Activated naive CD8-positive, alpha-beta T cell treated with anti-CD3 and anti-CD28 coated beads for 36 hours (primary cell): ENCODE data around the gene GYS1. TPM values are rescaled to one million over a fixed set of nuclear protein-coding genes. Genes with fewer than 3 reads are reported as not detected.

Experiments used
- DNase-seq: peaks from one replicate; pipeline ENCODE4 v3.0.0; 2021
- H3K27ac Mint-ChIP-seq: one replicate; pipeline ENCODE4 v1.8.0; 2022; ENCODE audit warnings: mild to moderate bottlenecking, moderate library complexity, mixed read lengths
- H3K27me3 Mint-ChIP-seq: one replicate; pipeline ENCODE4 v1.8.0; 2022; ENCODE audit warnings: mild to moderate bottlenecking, mixed read lengths
- H3K36me3 Mint-ChIP-seq: one replicate; pipeline ENCODE4 v1.8.0; 2021; ENCODE audit warnings: mild to moderate bottlenecking, mixed read lengths
- H3K4me1 Mint-ChIP-seq: one replicate; pipeline ENCODE4 v1.8.0; 2021; ENCODE audit warnings: mixed read lengths
- H3K4me3 Mint-ChIP-seq: one replicate; pipeline ENCODE4 v1.8.0; 2022; ENCODE audit warnings: mild to moderate bottlenecking, moderate library complexity, mixed read lengths
- H3K9me3 Mint-ChIP-seq: one replicate; pipeline ENCODE4 v1.8.0; 2022; ENCODE audit warnings: mixed read lengths
- total RNA-seq, 2 experiments: library from RNA; stranded (reverse); gene quantifications; one replicate each; pipeline ENCODE4 v1.2.3, GENCODE V29; 2021

Gene GYS1
- total RNA-seq, 2 experiments from 2014 or later = 48.9 to 57.6 TPM

DNA sequence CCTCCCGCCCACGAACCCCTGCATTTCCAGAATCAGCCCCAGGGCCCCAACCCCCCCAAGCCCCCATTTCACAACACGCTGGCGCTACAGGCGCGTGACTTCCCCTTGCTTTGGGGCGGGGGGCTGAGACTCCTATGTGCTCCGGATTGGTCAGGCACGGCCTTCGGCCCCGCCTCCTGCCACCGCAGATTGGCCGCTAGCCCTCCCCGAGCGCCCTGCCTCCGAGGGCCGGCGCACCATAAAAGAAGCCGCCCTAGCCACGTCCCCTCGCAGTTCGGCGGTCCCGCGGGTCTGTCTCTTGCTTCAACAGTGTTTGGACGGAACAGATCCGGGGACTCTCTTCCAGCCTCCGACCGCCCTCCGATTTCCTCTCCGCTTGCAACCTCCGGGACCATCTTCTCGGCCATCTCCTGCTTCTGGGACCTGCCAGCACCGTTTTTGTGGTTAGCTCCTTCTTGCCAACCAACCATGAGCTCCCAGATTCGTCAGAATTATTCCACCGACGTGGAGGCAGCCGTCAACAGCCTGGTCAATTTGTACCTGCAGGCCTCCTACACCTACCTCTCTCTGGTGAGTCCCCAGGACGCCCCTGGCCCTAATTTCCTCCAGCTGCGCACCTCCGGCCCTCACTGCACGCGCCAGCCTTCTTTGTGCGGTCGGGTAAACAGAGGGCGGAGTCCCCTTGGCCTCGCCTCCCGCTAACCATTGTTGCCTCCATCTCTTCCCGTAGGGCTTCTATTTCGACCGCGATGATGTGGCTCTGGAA lies 27.9 kb downstream of the GYS1 start, which contains the start of gene FTL:
TSS of gene FTL (plus strand) at position 270 of the 766 bp plus-strand sequence. CDS start at position 469, 199 bp downstream.
- Mint-ChIP-seq H3K9me3 (peaks cover 3% of the 10 kb centered on the region), H3K4me1 (peaks cover 47% of the 10 kb centered on the region), H3K27me3 (peaks cover 4% of the 10 kb centered on the region), H3K4me3 (peak within 1 kb of the TSS; percentile 99), H3K36me3 (peaks cover 38% of the 10 kb centered on the region), H3K27ac (peak within 1 kb of the TSS; percentile 97)
- peak; percentile 96 for DNase-seq

- peak overlapping the region; percentile 97 for H3K27ac Mint-ChIP-seq
- DNase-seq = peak; percentile 10
- peaks cover 3% of the 10 kb centered on the region for H3K9me3 Mint-ChIP-seq
- H3K4me3 Mint-ChIP-seq = peak overlapping the region; percentile 99
- H3K4me1 Mint-ChIP-seq = peaks cover 49% of the 10 kb centered on the region
- H3K27me3 Mint-ChIP-seq = peaks cover 4% of the 10 kb centered on the region
- peaks cover 40% of the 10 kb centered on the region for H3K36me3 Mint-ChIP-seq
Measured at GRCh38 chr19:48964205-48965039, 28.7 kb downstream of the GYS1 start.

DNA sequence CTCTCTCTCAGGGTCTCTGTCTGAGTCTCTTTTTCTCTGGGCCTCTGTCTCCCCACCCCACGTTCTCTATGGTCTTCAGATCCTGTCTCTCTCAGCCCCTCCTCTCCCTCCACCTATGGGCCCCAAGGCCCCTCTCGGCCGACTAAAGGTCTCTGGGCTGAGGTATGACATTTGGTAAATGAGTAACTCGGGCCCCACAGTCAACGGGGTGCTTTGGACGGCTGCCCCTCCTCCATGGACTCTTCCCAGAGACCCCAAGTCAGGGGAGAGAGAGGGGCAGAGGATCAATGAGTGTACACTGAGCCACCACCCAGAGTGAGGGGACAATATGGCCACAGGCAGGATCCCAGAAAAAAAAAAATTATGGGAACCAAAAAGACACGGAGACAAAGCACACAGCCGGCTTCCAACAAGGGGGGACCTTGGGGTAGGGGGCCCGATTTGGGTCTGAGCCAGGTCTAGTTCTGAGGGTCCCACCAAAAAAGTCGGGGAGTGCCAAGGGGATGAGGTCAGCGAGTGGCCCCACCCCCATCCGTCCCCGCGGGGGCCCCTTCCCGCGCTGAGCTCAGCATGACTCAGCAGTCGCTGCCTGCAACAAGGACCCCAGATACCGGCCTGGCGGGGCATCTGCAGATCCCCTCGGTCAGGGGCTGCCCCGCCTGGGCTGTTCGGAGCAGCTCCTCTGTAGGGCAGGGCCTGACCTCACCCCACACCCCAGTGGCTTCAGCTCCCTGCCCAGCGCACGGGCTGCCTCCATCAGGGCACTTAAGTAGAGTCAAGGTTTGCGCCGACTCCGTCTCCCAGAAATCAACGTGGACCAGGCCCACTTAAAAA lies 29.5 kb downstream of the GYS1 start:
- Mint-ChIP-seq H3K36me3 (peaks cover 46% of the 10 kb centered on the region), H3K4me3 (peak overlapping the region; percentile 99), H3K27ac (peak overlapping the region; percentile 97), H3K27me3 (peaks cover 4% of the 10 kb centered on the region), H3K4me1 (peaks cover 51% of the 10 kb centered on the region), H3K9me3 (peaks cover 3% of the 10 kb centered on the region)
- peak; percentile 82 for DNase-seq

- DNase-seq = no peak
- H3K9me3 Mint-ChIP-seq = peaks cover 3% of the 10 kb centered on the region
- H3K27ac Mint-ChIP-seq = peak overlapping the region; percentile 97
- peaks cover 4% of the 10 kb centered on the region for H3K27me3 Mint-ChIP-seq
- peaks cover 52% of the 10 kb centered on the region for H3K36me3 Mint-ChIP-seq
- H3K4me1 Mint-ChIP-seq = peaks cover 53% of the 10 kb centered on the region
- H3K4me3 Mint-ChIP-seq = peak overlapping the region; percentile 99
Measured at GRCh38 chr19:48962849-48963165, 30.3 kb downstream of the GYS1 start.

DNA sequence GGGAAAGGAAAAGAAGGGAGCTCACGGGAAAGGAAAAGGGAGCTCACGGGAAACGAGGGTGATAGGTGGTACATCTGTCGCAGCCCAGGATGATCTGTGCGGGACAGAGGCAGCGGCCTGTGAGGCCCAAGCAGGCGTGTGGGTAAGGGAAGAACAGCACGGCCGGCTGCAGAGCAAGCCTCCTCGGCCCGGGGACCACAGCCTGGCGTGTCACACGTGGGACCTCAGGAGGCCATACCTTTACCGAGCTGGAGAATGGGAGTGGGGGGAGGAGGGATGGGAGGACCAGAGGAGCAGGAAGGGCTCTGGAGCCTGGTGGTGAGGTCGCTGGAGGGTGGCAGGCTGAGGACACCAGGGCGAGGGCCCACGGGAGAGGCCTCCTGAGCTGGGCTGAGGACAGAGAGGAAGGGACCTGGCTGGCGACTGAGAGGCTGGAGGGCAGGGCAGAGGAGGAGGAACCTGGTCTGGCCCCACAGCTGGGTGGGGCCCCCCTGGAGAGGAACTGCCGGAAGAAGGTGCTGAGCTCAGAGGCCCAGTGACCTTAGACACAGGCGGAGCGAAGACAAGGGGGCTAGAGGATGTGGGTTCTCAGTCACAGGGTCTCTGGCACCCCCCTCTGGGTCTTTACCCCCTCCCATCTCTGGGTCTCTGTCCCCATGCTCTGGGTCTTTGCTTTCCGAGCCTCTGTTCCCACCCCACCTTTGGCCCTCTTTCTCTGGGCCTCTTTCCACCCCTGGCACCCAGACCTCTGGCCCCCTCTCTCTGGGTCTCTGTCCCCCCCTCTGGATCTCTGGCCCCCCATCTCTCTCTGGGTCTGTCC lies 30.9 kb downstream of the GYS1 start:
- peak; percentile 59 for DNase-seq
- Mint-ChIP-seq H3K4me1 (peaks cover 53% of the 10 kb centered on the region), H3K4me3 (peak overlapping the region; percentile 99), H3K27me3 (peaks cover 4% of the 10 kb centered on the region), H3K36me3 (peaks cover 51% of the 10 kb centered on the region), H3K27ac (peak overlapping the region; percentile 97), H3K9me3 (peaks cover 3% of the 10 kb centered on the region)

DNA sequence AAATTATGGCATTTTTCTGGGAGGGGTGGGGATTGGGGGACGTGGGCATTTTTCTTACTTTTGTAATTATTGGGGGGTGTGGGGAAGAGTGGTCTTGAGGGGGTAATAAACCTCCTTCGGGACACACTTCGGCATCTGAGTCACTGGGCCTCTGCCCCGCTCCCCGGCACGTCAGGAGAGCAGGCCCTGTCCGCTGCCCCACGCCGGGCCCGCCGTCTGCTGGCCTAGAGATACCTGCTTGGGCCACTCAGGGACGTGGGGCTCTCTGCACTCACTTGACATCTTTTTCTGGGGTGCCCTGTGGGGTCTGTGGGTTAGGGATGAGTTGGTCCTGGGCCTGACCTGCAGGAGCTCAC lies 31.5 kb downstream of the GYS1 start:
- peaks cover 50% of the 10 kb centered on the region for H3K36me3 Mint-ChIP-seq

GRCh38 chr19:48961051-48961649 lies 32.0 kb downstream of the GYS1 start:
- H3K4me1 Mint-ChIP-seq = peaks cover 50% of the 10 kb centered on the region
- peak overlapping the region; percentile 38 for H3K27ac Mint-ChIP-seq
- H3K9me3 Mint-ChIP-seq = no peaks in the 10 kb centered on the region
- peaks cover 49% of the 10 kb centered on the region for H3K36me3 Mint-ChIP-seq
- no peak overlapping the region for H3K4me3 Mint-ChIP-seq
- H3K27me3 Mint-ChIP-seq = peaks cover 4% of the 10 kb centered on the region
- peak; percentile 8 for DNase-seq

More for the DNA sequence above, 31.5 kb downstream of the GYS1 start:
- H3K27me3 Mint-ChIP-seq = peaks cover 4% of the 10 kb centered on the region
- H3K4me1 Mint-ChIP-seq = peaks cover 52% of the 10 kb centered on the region
- DNase-seq = no peak
- H3K4me3 Mint-ChIP-seq = peak overlapping the region; percentile 99
- peaks cover 3% of the 10 kb centered on the region for H3K9me3 Mint-ChIP-seq
- peak overlapping the region; percentile 97 for H3K27ac Mint-ChIP-seq

- H3K27me3 Mint-ChIP-seq = no peaks in the 10 kb centered on the region
- H3K9me3 Mint-ChIP-seq = no peaks in the 10 kb centered on the region
- peaks cover 54% of the 10 kb centered on the region for H3K4me1 Mint-ChIP-seq
- peak; percentile 17 for DNase-seq
- H3K36me3 Mint-ChIP-seq = peaks cover 44% of the 10 kb centered on the region
- H3K27ac Mint-ChIP-seq = no peak overlapping the region
- H3K4me3 Mint-ChIP-seq = no peak overlapping the region
Measured at GRCh38 chr19:48959341-48960239, 33.5 kb downstream of the GYS1 start.

GRCh38 chr19:48958006-48958405 lies 35.1 kb downstream of the GYS1 start:
- Mint-ChIP-seq H3K4me1 (peaks cover 42% of the 10 kb centered on the region), H3K9me3 (no peaks in the 10 kb centered on the region), H3K36me3 (peaks cover 42% of the 10 kb centered on the region), H3K27me3 (no peaks in the 10 kb centered on the region), H3K4me3 (no peak overlapping the region), H3K27ac (no peak overlapping the region)
- no peak for DNase-seq

DNA sequence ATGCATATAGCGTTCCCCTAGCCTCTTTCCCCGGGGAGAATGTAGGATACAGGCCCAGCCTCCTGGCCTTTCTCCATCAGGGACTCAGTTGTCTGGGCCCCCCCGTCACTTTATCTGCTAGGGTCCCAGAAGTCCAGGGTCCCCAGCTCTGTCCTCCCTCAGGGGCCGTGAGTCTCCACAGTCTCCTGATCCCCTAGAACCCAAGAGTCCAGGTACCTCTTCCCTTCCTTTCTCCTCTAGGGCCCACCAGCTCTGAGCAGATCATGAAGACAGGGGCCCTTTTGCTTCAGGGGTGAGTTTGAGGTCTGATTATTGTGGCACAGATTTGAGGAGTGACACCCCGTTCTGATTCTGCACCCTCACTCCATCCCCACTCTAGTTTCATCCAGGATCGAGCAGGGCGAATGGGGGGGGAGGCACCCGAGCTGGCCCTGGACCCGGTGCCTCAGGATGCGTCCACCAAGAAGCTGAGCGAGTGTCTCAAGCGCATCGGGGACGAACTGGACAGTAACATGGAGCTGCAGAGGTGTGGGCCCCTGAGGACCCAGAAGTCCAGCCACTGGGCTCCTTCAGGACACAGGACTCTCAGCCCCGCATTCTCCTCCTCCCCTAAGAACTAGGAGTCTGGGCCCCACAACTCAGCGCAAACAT lies 37.7 kb downstream of the GYS1 start:
- Mint-ChIP-seq H3K27me3 (no peaks in the 10 kb centered on the region), H3K36me3 (peaks cover 34% of the 10 kb centered on the region), H3K4me3 (peak overlapping the region; percentile 94), H3K9me3 (no peaks in the 10 kb centered on the region), H3K27ac (peak overlapping the region; percentile 89), H3K4me1 (peaks cover 25% of the 10 kb centered on the region)
- no peak for DNase-seq

DNA sequence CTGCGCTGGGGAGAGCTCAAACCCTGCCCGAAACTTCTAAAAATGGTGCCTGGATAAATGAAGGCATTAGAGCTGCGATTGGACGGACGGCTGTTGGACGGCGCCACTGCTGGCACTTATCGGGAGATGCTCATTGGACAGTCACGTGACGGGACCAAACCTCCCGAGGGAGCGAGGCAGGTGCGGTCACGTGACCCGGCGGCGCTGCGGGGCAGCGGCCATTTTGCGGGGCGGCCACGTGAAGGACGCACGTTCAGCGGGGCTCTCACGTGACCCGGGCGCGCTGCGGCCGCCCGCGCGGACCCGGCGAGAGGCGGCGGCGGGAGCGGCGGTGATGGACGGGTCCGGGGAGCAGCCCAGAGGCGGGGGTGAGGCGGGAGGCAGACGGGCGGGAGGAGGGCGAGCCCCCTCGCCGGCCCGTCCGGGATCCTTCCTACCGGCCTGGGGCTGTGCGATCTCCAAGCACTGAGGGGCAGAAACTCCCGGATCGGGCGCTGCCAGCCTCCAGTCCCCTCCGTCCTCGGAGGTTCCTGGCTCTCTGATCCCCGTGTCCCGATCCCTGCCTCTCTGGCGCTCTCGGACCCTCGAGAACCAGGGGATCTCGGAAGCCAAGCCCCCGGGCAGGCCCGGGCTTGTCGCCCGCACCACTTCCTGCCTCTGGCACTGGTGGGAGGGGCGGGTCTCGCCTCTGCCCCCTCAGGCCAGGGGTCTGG lies 38.4 kb downstream of the GYS1 start, which contains the start of gene BAX:
TSS of gene BAX (plus strand) at position 281 of the 713 bp plus-strand sequence. CDS start at position 335, 54 bp downstream.
- Mint-ChIP-seq H3K4me1 (peaks cover 25% of the 10 kb centered on the region), H3K36me3 (peaks cover 34% of the 10 kb centered on the region), H3K27me3 (no peaks in the 10 kb centered on the region), H3K27ac (peak within 1 kb of the TSS; percentile 90), H3K4me3 (peak within 1 kb of the TSS; percentile 94), H3K9me3 (no peaks in the 10 kb centered on the region)
- DNase-seq = peak; percentile 98

DNA sequence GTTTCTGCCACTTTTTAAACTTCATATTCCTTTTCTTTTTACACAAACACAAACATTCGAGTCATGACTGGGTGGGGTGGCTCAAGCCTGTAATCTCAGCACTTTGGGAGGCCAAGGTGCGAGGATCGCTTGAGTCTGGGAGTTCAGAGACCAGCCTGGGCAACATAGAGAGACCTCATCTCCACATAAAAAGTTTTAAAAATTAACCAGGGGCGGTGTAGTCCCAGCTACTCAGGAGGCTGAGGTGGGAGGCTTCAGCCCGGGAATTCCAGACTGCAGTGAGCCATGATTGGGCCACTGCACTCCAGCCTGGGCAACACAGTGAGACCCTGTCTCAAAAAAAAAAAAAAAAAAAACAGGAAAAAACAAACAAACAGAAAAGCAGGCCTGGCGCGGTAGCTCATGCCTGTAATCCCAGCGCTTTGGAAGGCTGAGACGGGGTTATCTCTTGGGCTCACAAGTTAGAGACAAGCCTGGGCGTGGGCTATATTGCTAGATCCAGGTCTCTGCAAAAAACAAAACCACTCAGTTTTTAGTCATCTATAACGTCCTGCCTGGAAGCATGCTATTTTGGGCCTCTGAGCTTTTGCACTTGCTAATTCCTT lies 39.0 kb downstream of the GYS1 start:
- Mint-ChIP-seq H3K27ac (peak overlapping the region; percentile 90), H3K4me3 (peak overlapping the region; percentile 84), H3K36me3 (peaks cover 29% of the 10 kb centered on the region), H3K4me1 (peaks cover 23% of the 10 kb centered on the region), H3K27me3 (no peaks in the 10 kb centered on the region), H3K9me3 (no peaks in the 10 kb centered on the region)
- DNase-seq = no peak
